HCT116 (cell line): ENCODE measurements around the gene NPAS4. TPM values are rescaled to one million over a fixed set of nuclear protein-coding genes. Genes with fewer than 3 reads are reported as not detected.

Experiments used
- ATAC-seq: fragments of 200-7000 bp; cut with Tn5 transposase; 2 replicates; pipeline ENCODE4 v1.9.1; 2020; ENCODE audit warnings: mild to moderate bottlenecking, moderate library complexity
- BruUV-seq: library from RNA; stranded (reverse); fragments of 400-500 nt; replicated peaks from 2 replicates; lab custom pipeline; 2021; lab: Mats Ljungman, UMichigan
- CTCF ChIA-PET: fragments of 300-600 bp; sonication (Branson Sonifier 250); formaldehyde crosslinking; loops from one replicate; lab custom pipeline; 2021; ENCODE audit warnings: antibody characterized with exemption; lab: Charles Lee
- POLR2A ChIA-PET: fragments of 300-600, 350-600 bp; sonication (Branson Sonifier 250); formaldehyde crosslinking; loops from one replicate; lab custom pipeline; 2021; ENCODE audit warnings: antibody characterized with exemption; lab: Charles Lee
- RAD21 ChIA-PET, 2 experiments: fragments of 300-600 bp; sonication (Branson Sonifier 250); formaldehyde crosslinking; loops; one replicate each; lab custom pipeline; 2023; ENCODE audit warnings: low total read pairs in 2 of 2; ENCODE audit not compliant: uncharacterized antibody in 2 of 2, unreplicated experiment in 2 of 2, low non-redundant PET in 1 of 2; lab: Charles Lee
- DNase-seq: peaks from one replicate; pipeline ENCODE4 v3.0.0-alpha.2; 2010; ENCODE audit warnings: low read depth, low spot score
- H2AFZ ChIP-seq: fragments of 200-600 bp; shearing (Covaris generic), sonication (generic); 2 replicates; pipeline ENCODE4 v1.6.1; 2017; ENCODE audit warnings: low read depth, mixed run types, mixed read lengths, antibody characterized with exemption, low read length; ENCODE audit not compliant: poor library complexity, severe bottlenecking
- H3K27ac ChIP-seq: 2 replicates; pipeline ENCODE4 v1.5.1; 2012; ENCODE audit warnings: low read depth, low read length
- H3K27me3 ChIP-seq: fragments of 200-600 bp; sonication (generic); 2 replicates; pipeline ENCODE4 v1.6.1; 2016; ENCODE audit warnings: mixed run types, low read length, mixed read lengths; ENCODE audit not compliant: insufficient read depth
- H3K36me3 ChIP-seq, 2 experiments: fragments of 200-500 bp in 1 of 2; fragments of 200-600 bp in 1 of 2; sonication (Bioruptor generic) in 1 of 2; sonication (generic) in 1 of 2; 2 replicates each; pipeline versions ENCODE4 v1.5.1 to v1.6.1; 2014 to 2016; ENCODE audit warnings: low read length in 2 of 2, inconsistent platforms in 1 of 2, mixed read lengths in 1 of 2, mixed run types in 1 of 2; ENCODE audit not compliant: insufficient read depth in 2 of 2, control insufficient read depth in 1 of 2
- H3K4me1 ChIP-seq, 2 experiments: fragments of 200-600 bp in 1 of 2; sonication (generic) in 1 of 2; 2 replicates each; pipeline versions ENCODE4 v1.5.1 to v1.6.1; 2012 to 2017; ENCODE audit warnings: low read length in 2 of 2, inconsistent platforms in 1 of 2, mild to moderate bottlenecking in 1 of 2, mixed read lengths in 1 of 2, mixed run types in 1 of 2, moderate library complexity in 1 of 2; ENCODE audit not compliant: insufficient read depth in 2 of 2, control insufficient read depth in 1 of 2
- H3K4me2 ChIP-seq: fragments of 200-600 bp; sonication (generic); 2 replicates; pipeline ENCODE4 v1.6.1; 2017; ENCODE audit warnings: mixed run types, low read length, mixed read lengths
- H3K4me3 ChIP-seq, 2 experiments: fragments of 200-600 bp in 1 of 2; sonication (generic) in 1 of 2; replicated peaks in 1 of 2; 2 replicates each; pipeline ENCODE4 v1.5.1; 2011 to 2016; ENCODE audit warnings: low read length in 2 of 2, control low read depth in 1 of 2, low read depth in 1 of 2, mild to moderate bottlenecking in 1 of 2, mixed read lengths in 1 of 2, mixed run types in 1 of 2
- H3K79me2 ChIP-seq: fragments of 200-600 bp; sonication (generic); 2 replicates; pipeline ENCODE4 v1.6.1; 2017; ENCODE audit warnings: mild to moderate bottlenecking, mixed run types, low read length, moderate library complexity, mixed read lengths; ENCODE audit not compliant: insufficient read depth
- H3K9ac ChIP-seq: fragments of 200-600 bp; sonication (generic); 2 replicates; pipeline ENCODE4 v1.6.1; 2016; ENCODE audit warnings: low read length, mixed read lengths
- H3K9me2 ChIP-seq: fragments of 200-600 bp; sonication (generic), shearing (Covaris generic); 2 replicates; pipeline ENCODE4 v1.6.1; 2017; ENCODE audit warnings: mixed run types, mild to moderate bottlenecking, moderate library complexity; ENCODE audit not compliant: insufficient read depth
- H3K9me3 ChIP-seq, 2 experiments: fragments of 200-500 bp in 1 of 2; fragments of 200-600 bp in 1 of 2; sonication (Bioruptor generic) in 1 of 2; sonication (generic) in 1 of 2; 2 replicates each; pipeline ENCODE4 v1.6.1; 2014 to 2017; ENCODE audit warnings: low read length in 2 of 2, mixed read lengths in 2 of 2, inconsistent platforms in 1 of 2, low read depth in 1 of 2, mild to moderate bottlenecking in 1 of 2, mixed run types in 1 of 2, moderate library complexity in 1 of 2; ENCODE audit not compliant: control insufficient read depth in 1 of 2, insufficient read depth in 1 of 2
- H4K20me1 ChIP-seq: fragments of 200-600 bp; sonication (generic), shearing (Covaris generic); 2 replicates; pipeline ENCODE4 v1.6.1; 2017; ENCODE audit warnings: mixed run types, mild to moderate bottlenecking, moderate library complexity; ENCODE audit not compliant: insufficient read depth
- EGR1 ChIP-seq: IDR thresholded peaks from 2 replicates; pipeline ENCODE4 v1.6.1; 2012; ENCODE audit warnings: low read depth
- EZH2 ChIP-seq: fragments of 200-600 bp; sonication (generic); IDR thresholded peaks from 2 replicates; pipeline ENCODE4 v1.6.1; 2017; ENCODE audit warnings: antibody characterized with exemption, mixed run types
- EZH2phosphoT487 ChIP-seq: fragments of 200-600 bp; IDR thresholded peaks from 2 replicates; pipeline ENCODE4 v1.6.1; 2018; ENCODE audit warnings: antibody characterized with exemption, borderline replicate concordance
- RAD21 ChIP-seq: IDR thresholded peaks from 2 replicates; pipeline ENCODE4 v1.6.1; 2012; ENCODE audit warnings: low read depth, mild to moderate bottlenecking
- SP1 ChIP-seq: IDR thresholded peaks from 2 replicates; pipeline ENCODE4 v1.6.1; 2012; ENCODE audit warnings: low read depth
- SRF ChIP-seq: IDR thresholded peaks from 2 replicates; pipeline ENCODE4 v1.6.1; 2012; ENCODE audit warnings: low read depth
- TCF7L2 ChIP-seq: IDR thresholded peaks from 2 replicates; pipeline ENCODE4 v1.7.0; 2011; ENCODE audit warnings: borderline replicate concordance, inconsistent platforms; ENCODE audit not compliant: insufficient read depth, insufficient read length; ENCODE audit errors: extremely low read depth
- YY1 ChIP-seq: IDR thresholded peaks from 2 replicates; pipeline ENCODE4 v1.6.1; 2011; ENCODE audit warnings: low read length, low read depth, moderate library complexity, mild to moderate bottlenecking; ENCODE audit not compliant: insufficient replicate concordance; ENCODE audit errors: extremely low read depth
- ZFX ChIP-seq: fragments of 450-650 bp; IDR thresholded peaks from 2 replicates; pipeline ENCODE4 v1.6.1; 2017
- intact Hi-C: fragments of 100-400 bp; cut with micrococcal nuclease; formaldehyde crosslinking; loops from 2 replicates; pipeline ENCODE4 v1.10.0; 2022
- total RNA-seq: library from RNA; stranded (reverse); gene quantifications from one replicate; pipeline ENCODE4 v1.2.1, GENCODE V29; 2021; ENCODE audit not compliant: unreplicated experiment
- TF ChIP-seq, protein P1 (sequence below): IDR thresholded peaks from 2 replicates; pipeline ENCODE4 v1.6.1; 2012

Gene NPAS4
- total RNA-seq, 1 experiment from 2014 or later, result not detected

DNA sequence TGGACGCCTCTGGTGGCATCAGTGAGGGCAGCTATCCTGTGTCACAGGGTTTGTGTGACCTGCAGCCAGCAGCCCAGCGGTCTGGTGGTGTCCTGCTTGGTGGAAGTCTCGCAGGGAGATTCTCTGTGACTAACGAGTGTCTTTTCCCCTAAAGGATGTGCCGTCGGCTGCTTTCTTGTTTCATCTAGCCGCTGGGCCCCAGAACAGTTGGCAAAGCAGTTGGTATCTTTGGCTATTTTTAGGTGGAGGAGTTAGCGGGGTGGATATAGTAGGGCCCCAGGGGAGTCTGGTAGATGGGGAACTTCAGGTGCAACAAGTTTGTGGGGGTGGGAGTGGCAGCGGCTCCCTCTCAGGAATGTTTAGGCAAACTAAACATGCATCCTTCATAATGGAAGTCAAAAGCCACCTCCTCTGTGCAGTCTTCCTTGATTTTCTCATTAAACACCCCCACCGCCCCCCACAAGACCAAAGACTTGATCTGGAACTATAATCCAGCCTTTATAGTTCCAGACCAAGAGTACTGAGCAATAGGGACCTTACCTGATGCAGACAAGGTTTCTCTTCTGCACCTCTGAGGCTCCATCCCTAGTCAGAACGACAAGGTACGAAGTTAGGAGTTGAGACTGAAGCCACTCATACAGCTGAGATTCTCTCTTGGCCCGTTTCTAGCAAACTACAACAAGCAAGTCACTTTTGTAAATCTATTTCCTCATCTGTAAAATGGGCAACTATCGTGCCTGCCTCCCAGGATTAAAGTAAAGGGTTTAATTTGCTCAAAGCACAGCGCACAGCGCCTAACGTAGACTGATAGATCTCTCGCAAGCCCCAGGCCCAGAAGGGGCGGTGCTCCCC is 44.8 kb downstream of the NPAS4 start:
- Histone ChIP-seq H3K4me3 (peak overlapping the region in 1 of 2 experiments; percentile 95; a peak in 3 of 4 replicates), H3K27ac (no peak overlapping the region), H3K27me3 (no peaks in the 10 kb centered on the region), H3K4me1 (peaks cover 8 to 19% of the 10 kb centered on the region in 2 experiments), H3K9me3 (peaks cover 6 to 7% of the 10 kb centered on the region in 2 experiments; a peak in 1 of 4 replicates), H3K9me2 (no peaks in the 10 kb centered on the region), H3K79me2 (peaks cover 8% of the 10 kb centered on the region; the same call in 1 of the 2 replicates), H3K36me3 (no peaks in the 10 kb centered on the region), H2AFZ (no peak overlapping the region), H4K20me1 (no peaks in the 10 kb centered on the region), H3K9ac (peak overlapping the region; percentile 83), H3K4me2 (peak overlapping the region; percentile 93)
- ChIA-PET CTCF (interaction anchor here (1.0 to 2.0 kb wide), 3 partner anchors 13 to 24 kb away, joined by 3 to 13 read pairs (median 7); partner anchors contain the start of gene DPP3), POLR2A (interaction anchor here (0.6 to 3.3 kb wide), 3 partner anchors 11 to 24 kb away, joined by 3 to 17 read pairs (median 6); partner anchors contain the start of gene DPP3), RAD21 (interaction anchor here in 1 of 2 experiments (1.1 kb wide), 1 partner anchor 153 kb away, joined by 3 read pairs; no protein-coding TSS in a partner anchor)
- ATAC-seq (no peak), DNase-seq (no peak)
- TF ChIP-seq EZH2 (no peak), EGR1 (no peak), TCF7L2 (no peak), RAD21 (no peak), EZH2phosphoT487 (no peak), SP1 (no peak), ZFX (no peak), YY1 (no peak), SRF (no peak)
- TF ChIP-seq, protein P1, sequence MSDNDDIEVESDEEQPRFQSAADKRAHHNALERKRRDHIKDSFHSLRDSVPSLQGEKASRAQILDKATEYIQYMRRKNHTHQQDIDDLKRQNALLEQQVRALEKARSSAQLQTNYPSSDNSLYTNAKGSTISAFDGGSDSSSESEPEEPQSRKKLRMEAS, result no peak
- no TSS peak for BruUV-seq
- intact Hi-C loops, result loop anchor here (1.0 kb wide), 1 partner anchor 14 kb away; no protein-coding TSS in a partner anchor
